H1 (cell line): ENCODE measurements around the gene ADM5. TPM values are rescaled to one million over a fixed set of nuclear protein-coding genes. Genes with fewer than 3 reads are reported as not detected.

Source experiments
- BRCA1 ChIP-seq: IDR thresholded peaks from 2 replicates; pipeline ENCODE4 v1.6.1; 2012; ENCODE audit warnings: low read depth, low read length, improper control_type of control experiment
- CHD2 ChIP-seq: IDR thresholded peaks from 2 replicates; pipeline ENCODE4 v1.6.1; 2012; ENCODE audit warnings: low read length, improper control_type of control experiment
- CTBP2 ChIP-seq: IDR thresholded peaks from 2 replicates; pipeline ENCODE4 v1.7.0; 2011; ENCODE audit warnings: borderline replicate concordance, mild to moderate bottlenecking, moderate library complexity, mixed read lengths, low read length; ENCODE audit not compliant: insufficient read depth, insufficient read length
- FOSL1 ChIP-seq: IDR thresholded peaks from 2 replicates; pipeline ENCODE4 v1.6.1; 2011; ENCODE audit warnings: mild to moderate bottlenecking, low read depth, low read length, moderate library complexity; ENCODE audit not compliant: insufficient read depth
- GABPA ChIP-seq: IDR thresholded peaks from 2 replicates; pipeline ENCODE4 v1.6.1; 2011; ENCODE audit warnings: mild to moderate bottlenecking, low read length, moderate library complexity, borderline replicate concordance; ENCODE audit not compliant: insufficient read depth
- GTF2F1 ChIP-seq: IDR thresholded peaks from 2 replicates; pipeline ENCODE4 v1.6.1; 2012; ENCODE audit warnings: low read depth, low read length, improper control_type of control experiment, borderline replicate concordance
- JUND ChIP-seq: IDR thresholded peaks from 2 replicates; pipeline ENCODE4 v1.6.1; 2011; ENCODE audit warnings: mild to moderate bottlenecking, improper control_type of control experiment, low read length
- POU5F1 ChIP-seq: IDR thresholded peaks from 2 replicates; pipeline ENCODE4 v1.6.1; 2011; ENCODE audit warnings: low read depth, mild to moderate bottlenecking, low read length, moderate library complexity
- RAD21 ChIP-seq, 2 experiments: IDR thresholded peaks in 1 of 2; conservative IDR thresholded peaks in 1 of 2; 2 replicates each; pipeline ENCODE4 v1.6.1; 2011; ENCODE audit warnings: low read depth in 2 of 2, low read length in 2 of 2, improper control_type of control experiment in 1 of 2, inconsistent platforms in 1 of 2, mild to moderate bottlenecking in 1 of 2, moderate library complexity in 1 of 2
- SAP30 ChIP-seq: fragments of 300-600 bp; sonication (generic); IDR thresholded peaks from 2 replicates; pipeline ENCODE4 v1.7.1; 2012; ENCODE audit warnings: low read length, moderate library complexity, mild to moderate bottlenecking, inconsistent platforms; ENCODE audit not compliant: insufficient read depth, insufficient replicate concordance
- SIN3A ChIP-seq, 2 experiments: IDR thresholded peaks in 1 of 2; conservative IDR thresholded peaks in 1 of 2; 2 replicates each; pipeline ENCODE4 v1.6.1; 2011 to 2012; ENCODE audit warnings: low read length in 2 of 2, improper control_type of control experiment in 1 of 2, low read depth in 1 of 2, mild to moderate bottlenecking in 1 of 2
- SIRT6 ChIP-seq: IDR thresholded peaks from one replicate; pipeline ENCODE4 v1.7.1; 2012; ENCODE audit warnings: low read length, inconsistent platforms
- SIX5 ChIP-seq: IDR thresholded peaks from 2 replicates; pipeline ENCODE4 v1.6.1; 2011; ENCODE audit warnings: mild to moderate bottlenecking, low read depth, low read length
- SP2 ChIP-seq: IDR thresholded peaks from 2 replicates; pipeline ENCODE4 v1.6.1; 2012; ENCODE audit warnings: mild to moderate bottlenecking, low read length, inconsistent platforms
- SP4 ChIP-seq: IDR thresholded peaks from 2 replicates; pipeline ENCODE4 v1.6.1; 2012; ENCODE audit warnings: low read length, inconsistent platforms
- TAF7 ChIP-seq: optimal IDR thresholded peaks from 2 replicates; pipeline ENCODE3; 2011; ENCODE audit warnings: low read depth, mild to moderate bottlenecking, inconsistent platforms, low read length, moderate library complexity, borderline replicate concordance
- TBP ChIP-seq: IDR thresholded peaks from 2 replicates; pipeline ENCODE4 v1.6.1; 2011; ENCODE audit warnings: low read depth, low read length, improper control_type of control experiment
- ZNF274 ChIP-seq: IDR thresholded peaks from 2 replicates; pipeline ENCODE4 v1.7.0; 2012; ENCODE audit warnings: low read length, borderline replicate concordance; ENCODE audit errors: extremely low read depth
- polyA plus RNA-seq, 7 experiments: library from polyadenylated mRNA; depleted of rRNA in 3 of 7; stranded (reverse) in 5 of 7; unstranded in 2 of 7; fragments of >200 nt in 5 of 7; fragments of 200-250 nt in 2 of 7; gene quantifications; 1 replicate in 5 of 7; 2 replicates in 1 of 7; 4 replicates in 1 of 7; pipeline versions ENCODE4 v1.2.1 to v1.2.3, GENCODE V29; 2011 to 2013; ENCODE audit warnings: missing spikeins in 2 of 7, mixed read lengths in 2 of 7
- total RNA-seq: library from RNA; stranded (reverse); fragmentation: NEBNext Ultra II Directional; extraction: Animal tissue kit (Norgen Biotek cat#: 25700); gene quantifications from 2 replicates; pipeline ENCODE4 v1.2.1, GENCODE V29; 2021
- TF ChIP-seq, protein P1 (sequence below): IDR thresholded peaks from 2 replicates; pipeline ENCODE4 v1.6.1; 2011; ENCODE audit warnings: low read depth, mild to moderate bottlenecking, low read length; ENCODE audit not compliant: insufficient read depth
- TF ChIP-seq, protein P2 (sequence below): IDR thresholded peaks from 2 replicates; pipeline ENCODE4 v1.6.1; 2012; ENCODE audit warnings: low read length, inconsistent platforms
- TF ChIP-seq, protein P3 (sequence below): IDR thresholded peaks from 2 replicates; pipeline ENCODE4 v1.6.1; 2012; ENCODE audit warnings: inconsistent platforms

ADM5 gene
- total and polyA plus RNA-seq, 2 of the 8 experiments (the other 6 are each of a cell fraction or from before 2014, with no cell fraction given): 2.5 to 2.6 TPM

DNA sequence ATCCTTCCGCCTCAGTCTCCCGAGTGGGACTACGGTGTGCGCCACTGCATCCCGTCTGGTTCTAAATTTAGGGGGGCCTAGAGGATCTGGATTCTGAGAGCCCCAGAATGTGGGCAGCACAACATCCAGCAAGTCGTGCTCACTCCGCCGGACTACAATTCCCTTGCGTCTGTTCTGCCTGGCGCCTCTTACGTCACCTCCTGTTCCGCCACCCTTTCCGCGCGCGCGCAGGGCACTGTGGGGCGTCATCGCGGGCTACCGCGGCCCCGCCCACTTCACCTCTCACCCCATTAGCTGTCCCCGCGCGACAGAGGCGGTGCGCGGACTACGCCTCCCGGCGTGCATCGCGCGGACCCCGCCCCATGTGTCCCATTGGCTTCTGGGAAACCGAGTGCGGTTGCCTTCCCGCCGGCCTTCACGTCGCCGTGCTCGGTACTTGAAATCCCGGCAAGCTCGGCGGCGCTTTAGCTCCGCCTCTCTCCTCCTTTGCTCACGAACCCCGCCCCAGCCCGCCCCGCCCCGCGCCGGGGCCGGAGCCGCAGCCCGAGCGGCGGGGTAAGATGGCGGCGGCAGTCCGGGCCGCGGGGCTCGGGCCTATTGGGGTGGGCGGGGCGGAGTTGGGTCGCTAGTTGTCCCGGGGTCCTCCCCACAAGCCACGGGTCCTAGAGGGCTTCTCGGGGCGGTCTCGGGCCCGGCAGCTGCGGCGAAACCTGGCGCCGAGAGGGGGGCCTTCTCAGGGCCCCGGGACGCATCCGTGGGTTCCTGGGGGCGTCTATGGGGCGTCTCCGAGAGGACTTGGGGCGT lies 47.5 kb upstream of the ADM5 start, which contains the start of gene SCAF1 (continued):
- no peak for TF ChIP-seq CTBP2
- no peak for TF ChIP-seq TBP
- TF ChIP-seq ZNF274: no peak
- no peak for TF ChIP-seq SIRT6
- TF ChIP-seq POU5F1: no peak
- TF ChIP-seq SAP30: no peak
- TF ChIP-seq, protein P1, sequence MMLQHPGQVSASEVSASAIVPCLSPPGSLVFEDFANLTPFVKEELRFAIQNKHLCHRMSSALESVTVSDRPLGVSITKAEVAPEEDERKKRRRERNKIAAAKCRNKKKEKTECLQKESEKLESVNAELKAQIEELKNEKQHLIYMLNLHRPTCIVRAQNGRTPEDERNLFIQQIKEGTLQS: peak; percentile 61
- TF ChIP-seq SIN3A (conservative IDR thresholded peaks at IDR 0.05 in 1 of 2, IDR thresholded peaks at IDR 0.05 in 1 of 2; ENCODE audit: low read depth in 1 of 2, low read length in 2 of 2): no peak; a peak in 1 of 4 replicates
- TF ChIP-seq SP4: peak; percentile 93
- TF ChIP-seq GABPA: peak; percentile 74; the same call in 1 of the 2 replicates
- peak; percentile 77 for TF ChIP-seq JUND
- TF ChIP-seq TAF7: peak; percentile 22
- TF ChIP-seq, protein P2, sequence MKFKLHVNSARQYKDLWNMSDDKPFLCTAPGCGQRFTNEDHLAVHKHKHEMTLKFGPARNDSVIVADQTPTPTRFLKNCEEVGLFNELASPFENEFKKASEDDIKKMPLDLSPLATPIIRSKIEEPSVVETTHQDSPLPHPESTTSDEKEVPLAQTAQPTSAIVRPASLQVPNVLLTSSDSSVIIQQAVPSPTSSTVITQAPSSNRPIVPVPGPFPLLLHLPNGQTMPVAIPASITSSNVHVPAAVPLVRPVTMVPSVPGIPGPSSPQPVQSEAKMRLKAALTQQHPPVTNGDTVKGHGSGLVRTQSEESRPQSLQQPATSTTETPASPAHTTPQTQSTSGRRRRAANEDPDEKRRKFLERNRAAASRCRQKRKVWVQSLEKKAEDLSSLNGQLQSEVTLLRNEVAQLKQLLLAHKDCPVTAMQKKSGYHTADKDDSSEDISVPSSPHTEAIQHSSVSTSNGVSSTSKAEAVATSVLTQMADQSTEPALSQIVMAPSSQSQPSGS: no peak
- peak; percentile 90 for TF ChIP-seq SIX5
- no peak for TF ChIP-seq FOSL1
- TF ChIP-seq BRCA1: no peak
- TF ChIP-seq, protein P3, sequence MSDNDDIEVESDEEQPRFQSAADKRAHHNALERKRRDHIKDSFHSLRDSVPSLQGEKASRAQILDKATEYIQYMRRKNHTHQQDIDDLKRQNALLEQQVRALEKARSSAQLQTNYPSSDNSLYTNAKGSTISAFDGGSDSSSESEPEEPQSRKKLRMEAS: peak; percentile 69
- no peak for TF ChIP-seq GTF2F1
- TF ChIP-seq CHD2: peak; percentile 82
- TF ChIP-seq RAD21 (IDR thresholded peaks at IDR 0.05 in 1 of 2, conservative IDR thresholded peaks at IDR 0.05 in 1 of 2; ENCODE audit: low read depth in 2 of 2, low read length in 2 of 2): no peak
- TF ChIP-seq SP2: no peak
